Spleen (tissue), 7 donors: ENCODE measurements around the gene GALNT12.

Experiments
- CTCF ChIP-seq, 11 experiments: fragments of 200-600 bp in 7 of 11; fragments of 450-650 bp in 4 of 11; sonication (generic) in 4 of 11; IDR thresholded peaks in 8 of 11; conservative IDR thresholded peaks in 3 of 11; 1 replicate in 7 of 11; 2 replicates in 4 of 11; pipeline versions ENCODE4 v1.4.0 to v1.8.0; 2016 to 2021; ENCODE audit warnings: antibody characterized with exemption in 11 of 11, inconsistent platforms in 4 of 11, mild to moderate bottlenecking in 1 of 11
- POLR2A ChIP-seq, 3 donors: fragments of 450-650 bp; IDR thresholded peaks; one replicate each; pipeline ENCODE4 v1.5.1; 2017; ENCODE audit warnings: antibody characterized with exemption in 3 of 3, mild to moderate bottlenecking in 1 of 3
- POLR2AphosphoS5 ChIP-seq, 3 donors: sonication (generic); formaldehyde crosslinking; IDR thresholded peaks; one replicate each; pipeline ENCODE4 v1.5.1; 2017; ENCODE audit warnings: antibody characterized with exemption in 3 of 3
- donor health status: DM: no; HTN: no; CAD: no; lungs with moderate emphysema.
- donor health status: DM: no; HTN: no; CAD: no.
- donor health status: DM: no; HTN: no; CAD: no.

DNA sequence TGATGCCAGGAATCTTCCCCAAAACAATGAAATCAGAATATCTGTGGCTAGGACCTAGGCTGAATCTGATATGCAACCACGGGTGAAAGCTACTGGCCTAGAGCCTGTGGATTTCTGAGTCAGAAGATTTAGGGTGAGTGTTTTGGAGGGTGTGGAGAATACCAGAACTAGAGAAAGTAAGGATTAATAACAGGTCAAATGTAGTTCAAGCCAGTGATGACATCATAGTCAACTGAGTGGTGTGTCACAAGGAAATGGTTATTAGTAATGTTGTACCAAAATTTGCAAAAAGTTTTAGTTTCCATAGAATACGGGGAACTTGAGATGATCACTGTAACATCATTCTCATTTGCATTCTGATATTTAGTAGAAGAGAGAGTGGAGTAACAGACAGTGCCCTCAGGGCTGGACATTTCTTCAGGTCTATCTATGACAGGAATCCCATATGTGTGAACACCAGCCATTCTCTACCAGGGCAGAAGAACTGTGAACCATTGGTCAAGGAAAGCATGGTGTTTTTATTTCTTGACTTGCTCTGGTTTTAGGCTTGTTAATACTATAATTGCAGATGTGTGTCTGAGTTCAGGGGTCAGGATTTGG lies 3.7 kb downstream of the GALNT12 start:
- no peak for TF ChIP-seq CTCF (IDR thresholded peaks at IDR 0.05 in 8 of 11, conservative IDR thresholded peaks at IDR 0.05 in 3 of 11)
- TF ChIP-seq POLR2A (IDR thresholded peaks at IDR 0.05), result no peak
- no peak for TF ChIP-seq POLR2AphosphoS5 (IDR thresholded peaks at IDR 0.05)
